HT-29 (cell line): Measurements from ENCODE around the gene CFAP46. TPM values are rescaled to one million over a fixed set of nuclear protein-coding genes. Genes with fewer than 3 reads are reported as not detected.
"Not testable (repeated sequence)": the region's sequence is repeated elsewhere in the genome, so short reads cannot be mapped to it uniquely, and the experiment has no call there.

Source experiments
- DNase-seq: peaks from one replicate; pipeline ENCODE4 v3.0.0-alpha.2; 2015; ENCODE audit warnings: low spot score
- total RNA-seq: library from RNA; depleted of rRNA; stranded (reverse); fragments of >200 nt; shearing (Covaris generic); gene quantifications from 2 replicates; pipeline ENCODE4 v1.2.3, GENCODE V29; 2014

CFAP46 gene
- total RNA-seq, 1 experiment from 2014 or later = not detected

DNA sequence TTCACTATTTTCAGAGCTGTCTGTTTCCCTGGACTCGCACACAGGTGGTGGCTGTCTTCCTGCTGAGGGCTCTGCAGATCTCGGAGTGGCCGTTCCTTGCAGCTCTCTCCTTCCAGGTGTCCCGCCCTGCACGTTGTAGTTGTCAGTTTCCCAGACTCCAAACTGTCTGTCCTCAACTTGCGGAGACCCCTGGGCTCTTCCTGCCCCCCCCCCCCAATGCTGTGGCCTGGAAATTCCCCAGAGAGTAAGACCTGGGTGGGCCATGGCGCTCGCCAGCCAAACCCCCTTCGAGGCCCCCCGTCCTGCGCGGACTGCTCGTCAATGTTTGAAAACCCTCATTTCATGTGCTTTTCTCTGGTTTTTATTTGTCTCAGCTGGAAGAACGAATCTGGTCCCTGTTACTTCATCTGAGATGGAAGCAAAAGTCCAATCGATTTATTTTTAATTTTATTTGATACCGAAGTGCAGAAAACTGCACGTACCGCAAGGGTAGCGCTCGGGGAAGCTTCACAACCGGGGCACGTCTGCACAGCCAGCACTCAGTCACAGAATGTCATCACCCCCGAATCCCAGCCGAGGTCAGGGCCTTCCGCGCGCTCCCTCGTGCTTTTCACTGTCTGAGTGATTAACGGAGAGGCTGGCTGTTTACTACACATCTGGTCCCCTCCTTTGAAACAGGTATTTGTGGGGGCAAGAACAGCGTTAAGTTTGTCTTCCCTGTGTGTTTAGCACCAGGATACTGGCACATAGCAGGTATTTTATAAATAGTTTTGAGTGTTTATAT is 110.0 kb downstream of the CFAP46 start:
- no peak for DNase-seq

GRCh38 chr10:132829403-132829802 is 113.0 kb downstream of the CFAP46 start:
- DNase-seq = no peak

DNA sequence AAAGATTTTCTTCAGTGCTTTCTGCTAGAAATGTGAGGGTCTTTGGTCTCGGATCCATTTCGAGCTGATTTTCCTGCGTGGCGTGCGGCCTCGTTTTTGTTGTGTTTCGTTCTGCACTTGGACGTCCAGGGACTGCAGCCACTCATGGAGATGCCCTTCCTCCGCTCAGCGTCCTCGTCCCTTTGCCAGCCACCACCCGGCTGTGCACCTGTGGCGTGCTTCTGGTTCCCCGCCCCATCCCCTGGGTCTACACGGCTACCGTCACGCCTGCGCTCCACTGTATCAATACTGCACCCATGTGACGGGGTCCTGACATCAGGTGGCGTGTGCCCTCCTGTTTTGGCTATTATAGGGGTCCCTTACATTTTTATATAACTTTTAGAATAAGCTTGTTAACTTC is 113.7 kb downstream of the CFAP46 start:
- no peak for DNase-seq

GRCh38 chr10:132827861-132828539 is 114.4 kb downstream of the CFAP46 start:
- no peak for DNase-seq

DNA sequence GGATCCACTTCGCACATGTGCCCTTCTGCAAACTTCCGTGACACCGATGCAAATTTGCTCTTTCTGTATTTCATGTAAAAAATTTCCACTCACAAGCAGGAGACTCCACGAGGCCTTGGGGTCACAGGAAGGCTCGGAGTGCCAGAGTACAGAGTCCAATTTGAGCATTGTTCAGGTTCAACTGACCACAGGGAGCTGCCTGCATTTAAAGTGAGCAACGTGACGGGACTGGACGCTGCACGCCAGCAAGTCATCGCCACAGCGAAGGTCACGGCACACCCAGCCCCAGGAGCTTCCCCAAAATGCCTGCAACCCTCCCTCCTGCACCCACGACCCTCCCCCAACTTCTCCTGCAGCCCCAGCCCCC is 115.0 kb downstream of the CFAP46 start:
- DNase-seq = no peak

GRCh38 chr10:132826524-132827422 is 115.6 kb downstream of the CFAP46 start:
- DNase-seq = no peak

DNA sequence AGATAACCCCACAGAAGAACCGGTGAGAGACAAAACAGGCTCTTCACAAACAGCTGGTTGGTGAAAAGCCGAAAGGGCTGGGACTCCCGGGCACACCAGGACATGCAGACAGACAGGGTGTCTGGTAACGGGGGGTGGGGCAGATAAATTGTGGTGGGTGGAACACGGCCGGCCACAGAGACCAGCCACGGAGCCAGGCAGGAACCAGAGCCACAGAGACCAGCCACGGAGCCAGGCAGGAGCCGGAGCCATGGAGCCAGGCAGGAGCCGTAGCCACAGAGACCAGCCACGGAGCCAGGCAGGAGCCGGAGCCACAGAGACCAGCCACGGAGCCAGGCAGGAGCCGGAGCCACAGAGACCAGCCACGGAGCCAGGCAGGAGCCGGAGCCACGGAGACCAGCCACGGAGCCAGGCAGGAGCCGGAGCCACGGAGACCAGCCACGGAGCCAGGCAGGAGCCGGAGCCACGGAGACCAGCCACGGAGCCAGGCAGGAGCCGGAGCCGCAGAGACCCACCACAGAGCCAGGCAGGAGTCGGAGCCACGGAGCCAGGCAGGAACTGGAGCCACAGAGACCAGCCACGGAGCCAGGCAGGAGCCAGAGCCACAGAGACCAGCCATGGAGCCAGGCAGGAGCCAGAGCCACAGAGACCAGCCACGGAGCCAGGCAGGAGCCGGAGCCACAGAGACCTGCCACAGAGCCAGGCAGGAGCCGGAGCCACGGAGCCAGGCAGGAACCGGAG is 116.4 kb downstream of the CFAP46 start:
- DNase-seq = not testable (repeated sequence)

DNA sequence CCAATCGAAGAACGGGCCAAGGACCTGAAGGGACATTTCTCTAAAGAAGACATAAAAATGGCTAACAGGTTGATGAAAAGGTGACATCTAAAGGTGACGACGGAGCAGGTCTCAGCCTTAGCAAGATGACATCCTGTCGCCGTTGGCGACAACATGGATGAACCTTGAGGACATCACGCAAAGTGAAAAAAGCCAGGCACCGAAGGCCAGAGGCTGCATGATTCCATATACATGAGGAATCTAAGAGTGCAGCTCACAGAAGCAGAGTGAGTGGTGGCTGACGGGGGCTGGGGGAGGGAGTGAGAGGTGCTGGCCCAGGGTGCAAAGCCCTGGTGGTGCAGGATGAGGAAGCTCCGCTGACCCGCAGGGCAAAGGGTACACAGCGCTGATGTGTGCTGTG is 122.3 kb downstream of the CFAP46 start:
- DNase-seq = no peak

- DNase-seq = no peak
These were observed 124.6 kb downstream of the CFAP46 start for GRCh38 chr10:132817701-132818211.

DNA sequence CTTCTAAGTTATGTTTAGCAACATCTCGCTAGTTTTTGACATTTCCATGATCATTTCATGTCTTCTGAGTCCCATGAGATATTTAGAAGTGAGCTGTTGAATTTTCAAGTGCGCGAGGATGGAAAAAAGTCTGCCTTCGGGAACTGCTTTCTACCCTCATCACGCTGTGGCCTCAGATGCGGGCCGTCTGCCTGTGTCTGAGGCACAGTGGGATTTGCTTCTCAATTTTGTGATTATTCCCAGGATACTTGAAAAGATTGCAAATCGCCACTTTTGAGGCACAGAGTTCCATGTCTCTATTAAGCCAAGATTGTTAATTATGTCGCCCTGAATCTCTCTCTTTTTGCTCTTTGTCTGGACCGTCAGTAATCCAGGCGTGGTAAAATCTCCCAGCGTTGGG is 125.7 kb downstream of the CFAP46 start:
- no peak for DNase-seq

GRCh38 chr10:132815168-132815857 is 127.1 kb downstream of the CFAP46 start:
- DNase-seq = no peak

DNA sequence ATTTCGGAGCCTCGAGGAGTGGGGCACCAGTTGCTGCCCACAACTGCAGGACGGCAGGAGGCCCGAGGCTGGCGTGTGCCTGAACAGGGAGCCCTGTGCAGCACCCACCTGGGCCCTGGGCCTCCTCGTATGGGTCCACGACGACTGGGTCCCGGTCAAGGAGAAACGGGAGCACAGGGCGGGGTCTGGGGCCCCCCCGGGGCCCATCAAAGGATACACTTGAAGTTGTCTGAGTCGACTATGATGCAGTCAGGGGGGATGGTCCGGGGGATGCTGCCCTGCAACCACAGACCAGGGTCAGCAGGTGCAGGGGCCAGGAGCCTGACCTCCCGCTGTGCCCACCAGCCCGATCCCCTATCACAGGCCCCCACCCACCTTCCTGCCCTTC is 127.9 kb downstream of the CFAP46 start:
- DNase-seq = no peak

GRCh38 chr10:132813560-132814468 is 128.6 kb downstream of the CFAP46 start:
- no peak for DNase-seq

- no peak for DNase-seq
These were observed 129.4 kb downstream of the CFAP46 start for GRCh38 chr10:132813001-132813401.

DNA sequence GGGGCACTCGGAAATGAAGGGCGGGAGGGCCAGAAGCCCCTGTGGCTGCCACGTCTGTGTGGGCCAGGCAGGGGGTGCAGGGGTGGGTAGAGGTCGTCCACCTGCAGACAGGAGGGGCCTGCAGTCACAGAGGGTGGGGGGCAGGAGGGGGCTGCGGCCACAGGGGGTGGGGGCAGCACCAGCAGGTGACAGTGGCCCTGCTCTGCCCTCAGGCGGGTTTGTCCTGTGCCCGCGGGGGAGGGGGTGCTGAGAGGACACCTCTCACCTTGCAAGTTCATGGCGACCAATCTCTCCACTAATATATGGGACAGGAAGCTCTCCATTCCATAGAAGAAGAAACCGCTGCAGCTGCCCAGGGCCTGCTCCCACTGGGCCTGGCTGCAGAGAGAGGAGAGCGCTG is 129.8 kb downstream of the CFAP46 start:
- DNase-seq = no peak

GRCh38 chr10:132811891-132812481 is 130.4 kb downstream of the CFAP46 start:
- DNase-seq = no peak

GRCh38 chr10:132810807-132811700 is 131.3 kb downstream of the CFAP46 start:
- no peak for DNase-seq

- no peak for DNase-seq
These were observed 132.1 kb downstream of the CFAP46 start for GRCh38 chr10:132810141-132810806.
